Measurements from ENCODE around the gene MAFG.

The MAFG gene

DNA sequence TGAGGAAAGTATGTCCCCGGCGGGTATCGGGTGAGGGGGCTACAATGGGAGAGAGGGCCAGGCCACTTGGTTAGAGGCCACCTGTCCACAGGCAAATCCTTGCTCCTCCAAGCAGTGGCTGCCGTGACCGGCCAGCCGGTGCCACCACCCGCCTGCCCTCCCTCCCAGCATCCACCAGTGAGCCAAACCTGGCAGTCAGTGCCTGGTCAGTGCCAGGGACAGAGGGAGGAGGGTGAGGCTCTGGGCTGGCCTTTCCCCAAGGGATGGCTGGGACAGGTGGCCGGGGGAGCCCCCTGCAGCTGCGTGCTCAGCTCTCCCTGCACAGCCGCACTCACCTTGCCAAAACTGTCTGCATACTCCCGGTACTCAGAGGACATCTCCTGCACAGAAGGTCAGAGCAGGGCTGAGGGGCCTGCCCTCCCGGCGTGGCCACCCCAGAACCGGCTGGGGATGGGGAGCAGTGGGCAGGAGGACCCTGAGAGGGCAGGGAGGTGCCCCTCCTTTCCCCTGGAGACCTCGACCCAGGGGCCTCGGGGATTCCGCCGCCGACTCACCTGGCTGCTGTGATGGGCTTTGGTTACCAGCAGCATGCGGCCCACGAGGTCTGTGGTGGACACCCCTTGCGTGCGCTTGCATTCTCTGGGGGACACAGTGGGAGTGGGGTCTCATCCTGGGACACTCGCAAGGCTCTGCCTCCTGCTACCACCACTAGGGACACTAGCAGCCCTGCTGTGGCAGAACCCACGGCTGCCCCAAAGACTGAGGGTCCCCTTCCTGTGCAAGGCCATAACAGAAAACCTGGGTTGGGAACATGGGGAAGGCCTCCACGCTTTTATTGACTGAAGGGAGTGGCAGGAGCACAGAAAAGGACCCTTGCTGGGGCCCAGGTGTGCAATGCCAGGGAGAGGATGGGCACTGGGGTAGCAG is 20.1 kb downstream of the MAFG start:
- Histone ChIP-seq H3K4me1 (peaks cover 25 to 71% (median 54%) of the 10 kb centered on the region in 10 experiments), H3K4me3 (no peak overlapping the region), H3K9me3 (replicated peaks in 1 of 11) (no peaks in the 10 kb centered on the region), H3K27ac (no peak overlapping the region), H3K27me3 (peaks cover 15 to 24% (median 21%) of the 10 kb centered on the region in 11 experiments), H4K20me1 (peaks cover 13 to 95% (median 80%) of the 10 kb centered on the region in 11 experiments; a peak in 21 of 22 replicates), H3K4me2 (peak overlapping the region in 4 of 11 experiments; percentile 9 to 28 (median 16); a peak in 5 of 22 replicates), H3K9ac (peak overlapping the region in 1 of 11 experiments; percentile 9; a peak in 1 of 22 replicates), H3K36me3 (peaks cover 37 to 79% (median 58%) of the 10 kb centered on the region in 11 experiments)
- TF ChIP-seq Cebpa-rat (IDR thresholded peaks at IDR 0.05), result no peak

DNA sequence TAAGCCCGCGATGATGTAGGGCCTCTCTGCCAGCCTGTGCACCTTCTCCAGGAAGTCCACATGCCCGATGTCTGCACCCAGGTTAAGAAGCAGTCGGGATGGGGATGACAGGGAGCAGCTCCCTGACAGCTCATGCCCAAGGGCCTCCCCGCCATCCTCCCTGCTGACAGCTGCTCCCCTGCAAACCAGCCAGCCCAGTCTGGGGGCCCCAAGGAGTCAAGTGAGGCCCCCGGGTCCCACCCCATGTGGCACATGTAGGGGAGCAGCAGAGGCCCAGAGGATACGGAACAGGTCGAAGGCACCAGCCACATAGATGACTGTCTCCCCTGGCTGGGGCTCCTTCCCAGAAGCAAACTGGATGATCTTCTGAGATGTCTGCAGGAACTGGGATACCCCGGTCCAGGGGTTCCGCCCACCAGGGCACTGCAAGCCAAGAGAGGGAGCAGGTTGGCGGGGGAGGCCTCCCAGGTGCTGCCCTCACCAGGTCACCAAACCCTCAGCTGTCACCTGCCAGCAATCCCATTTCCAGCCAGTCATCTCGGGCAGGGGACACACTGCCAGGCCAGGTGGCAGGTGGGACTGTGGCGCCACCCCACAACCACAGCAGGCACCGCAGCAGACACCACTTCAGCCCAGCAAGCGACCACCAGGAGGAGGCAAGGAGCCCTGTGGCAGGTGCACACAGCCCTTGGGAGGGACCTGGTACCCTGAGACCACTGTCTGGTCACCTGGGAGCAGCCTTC is 20.9 kb downstream of the MAFG start:
- peaks cover 5 to 95% (median 80%) of the 10 kb centered on the region in 11 experiments; a peak in 21 of 22 replicates for H4K20me1 ChIP-seq
- H3K27me3 ChIP-seq, result peaks cover 24 to 33% (median 29%) of the 10 kb centered on the region in 11 experiments
- peaks cover 29 to 70% (median 51%) of the 10 kb centered on the region in 11 experiments; a peak in 21 of 22 replicates for H3K36me3 ChIP-seq
- H3K9me3 ChIP-seq (replicated peaks in 1 of 11), result no peaks in the 10 kb centered on the region
- peaks cover 30 to 68% (median 52%) of the 10 kb centered on the region in 10 experiments for H3K4me1 ChIP-seq
- no peak overlapping the region for H3K27ac ChIP-seq
- no peak overlapping the region for H3K4me3 ChIP-seq
- no peak for TF ChIP-seq Cebpa-rat (IDR thresholded peaks at IDR 0.05)
- no peak overlapping the region for H3K9ac ChIP-seq
- 0 out of 22 replicates have a peak overlapping the region, but pooled peaks of 1 of the 11 experiments have one; percentile 21 for H3K4me2 ChIP-seq

DNA sequence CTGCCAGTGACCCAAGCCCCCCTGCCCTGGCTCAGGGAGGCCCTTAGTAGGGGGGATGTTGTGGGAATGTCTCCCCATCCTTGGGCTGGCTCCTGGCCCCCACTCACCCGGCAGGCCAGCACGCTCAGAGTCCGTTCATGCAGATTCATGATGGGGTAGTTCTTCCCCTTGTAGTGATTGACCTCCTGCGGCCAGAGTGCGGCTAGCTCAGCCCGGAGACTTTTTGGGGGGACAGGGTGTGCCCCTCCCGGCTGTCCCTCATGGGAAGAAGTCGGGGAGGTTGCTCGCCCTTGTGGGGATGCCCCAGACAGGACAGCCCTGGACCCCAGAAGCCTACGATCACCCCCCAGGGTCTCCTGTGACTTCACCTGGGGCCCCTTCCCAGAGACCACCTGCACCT is 21.5 kb downstream of the MAFG start:
- Histone ChIP-seq H3K27ac (no peak overlapping the region), H3K27me3 (peaks cover 30 to 39% (median 36%) of the 10 kb centered on the region in 11 experiments), H3K9ac (no peak overlapping the region), H3K4me1 (peaks cover 30 to 66% (median 51%) of the 10 kb centered on the region in 10 experiments), H3K9me3 (replicated peaks in 1 of 11) (no peaks in the 10 kb centered on the region), H3K4me2 (no peak overlapping the region), H4K20me1 (peaks cover 4 to 100% (median 85%) of the 10 kb centered on the region in 11 experiments; a peak in 20 of 22 replicates), H3K4me3 (no peak overlapping the region), H3K36me3 (peaks cover 29 to 75% (median 56%) of the 10 kb centered on the region in 11 experiments; a peak in 21 of 22 replicates)
- TF ChIP-seq Cebpa-rat (IDR thresholded peaks at IDR 0.05), result no peak

DNA sequence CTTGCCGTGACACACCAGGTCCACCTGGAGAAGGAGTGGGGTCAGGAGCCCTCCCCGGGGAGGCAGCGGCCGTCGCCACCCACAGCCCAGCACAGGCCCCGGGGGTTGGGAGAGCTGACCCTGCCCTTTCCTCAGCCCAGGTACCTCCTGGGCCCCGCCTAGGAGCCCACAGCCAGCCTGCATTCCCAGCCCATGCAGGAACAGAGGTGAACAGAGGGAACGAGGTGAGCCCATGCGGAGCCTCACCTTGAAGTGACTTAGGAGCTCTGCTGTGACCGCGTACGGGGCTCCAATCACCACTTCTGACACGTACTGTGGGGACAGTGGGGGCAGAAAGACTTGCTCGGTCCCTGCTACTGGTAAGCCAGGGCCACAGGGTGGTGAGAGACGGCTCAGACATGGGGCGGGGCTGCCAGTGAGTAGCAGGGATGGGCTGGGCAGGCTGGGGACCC is 22.1 kb downstream of the MAFG start:
- Histone ChIP-seq H3K4me3 (no peak overlapping the region), H3K4me2 (peak overlapping the region; percentile 15 to 72 (median 64); a peak in 20 of 22 replicates), H4K20me1 (peaks cover 7 to 100% (median 87%) of the 10 kb centered on the region in 11 experiments; a peak in 20 of 22 replicates), H3K27me3 (peaks cover 36 to 45% (median 41%) of the 10 kb centered on the region in 11 experiments), H3K27ac (no peak overlapping the region), H3K4me1 (peaks cover 29 to 63% (median 47%) of the 10 kb centered on the region in 10 experiments), H3K9ac (no peak overlapping the region; a peak in 2 of 22 replicates), H3K9me3 (replicated peaks in 1 of 11) (no peaks in the 10 kb centered on the region), H3K36me3 (peaks cover 32 to 81% (median 61%) of the 10 kb centered on the region in 11 experiments)
- TF ChIP-seq Cebpa-rat (IDR thresholded peaks at IDR 0.05), result no peak

DNA sequence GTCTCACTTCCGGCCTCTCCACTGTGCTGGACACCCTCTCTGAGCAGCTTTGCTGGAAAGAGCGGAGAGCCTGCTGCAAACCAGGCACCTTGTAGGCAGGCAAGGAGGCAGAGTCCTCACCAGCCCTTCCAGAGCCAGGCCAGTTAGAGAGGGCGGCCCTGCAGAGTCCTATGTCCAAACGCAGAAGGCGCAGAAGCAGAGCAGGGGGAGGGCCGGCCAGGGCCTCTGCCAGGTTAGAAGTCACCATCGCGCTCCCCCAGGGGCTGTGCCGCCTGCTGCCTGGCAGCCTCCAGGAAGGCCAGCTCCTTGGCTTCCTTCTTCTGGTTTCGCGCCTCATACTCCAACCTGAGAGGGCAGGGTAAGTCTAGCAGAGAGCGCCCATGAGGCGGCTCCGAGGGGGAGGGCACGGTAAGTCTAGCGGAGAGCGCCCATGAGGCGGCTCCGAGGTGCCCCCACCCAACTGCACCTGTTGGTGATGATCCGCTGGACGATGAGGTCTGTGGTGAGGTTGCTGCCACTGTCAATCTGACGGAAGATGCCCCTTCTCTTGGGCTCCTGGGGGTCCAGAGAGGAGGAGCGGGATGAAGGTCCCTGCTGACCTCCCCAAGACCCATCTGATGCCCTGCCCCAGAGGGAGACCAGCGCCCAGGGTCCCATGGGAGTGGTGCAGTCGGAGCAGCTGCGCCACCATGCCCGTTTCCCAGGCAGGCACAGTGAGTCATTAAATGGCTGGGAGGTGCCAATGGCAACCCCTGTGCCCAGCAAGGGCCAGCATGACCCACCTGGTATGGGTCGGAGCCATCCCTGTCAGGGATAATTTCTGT is 22.7 kb downstream of the MAFG start:
- H3K9ac ChIP-seq, result peak overlapping the region in 2 of 11 experiments; percentile 4 to 41; a peak in 3 of 22 replicates
- H3K4me1 ChIP-seq, result peaks cover 22 to 56% (median 41%) of the 10 kb centered on the region in 10 experiments; a peak in 19 of 20 replicates
- H3K9me3 ChIP-seq (replicated peaks in 1 of 11), result no peaks in the 10 kb centered on the region
- no peak overlapping the region for H3K27ac ChIP-seq
- peaks cover 40 to 50% (median 46%) of the 10 kb centered on the region in 11 experiments for H3K27me3 ChIP-seq
- no peak overlapping the region for H3K4me3 ChIP-seq
- peak overlapping the region; percentile 15 to 72 (median 64); a peak in 20 of 22 replicates for H3K4me2 ChIP-seq
- peaks cover 14 to 100% (median 87%) of the 10 kb centered on the region in 11 experiments; a peak in 21 of 22 replicates for H4K20me1 ChIP-seq
- peaks cover 39 to 87% (median 68%) of the 10 kb centered on the region in 11 experiments for H3K36me3 ChIP-seq
- TF ChIP-seq Cebpa-rat (IDR thresholded peaks at IDR 0.05), result no peak

DNA sequence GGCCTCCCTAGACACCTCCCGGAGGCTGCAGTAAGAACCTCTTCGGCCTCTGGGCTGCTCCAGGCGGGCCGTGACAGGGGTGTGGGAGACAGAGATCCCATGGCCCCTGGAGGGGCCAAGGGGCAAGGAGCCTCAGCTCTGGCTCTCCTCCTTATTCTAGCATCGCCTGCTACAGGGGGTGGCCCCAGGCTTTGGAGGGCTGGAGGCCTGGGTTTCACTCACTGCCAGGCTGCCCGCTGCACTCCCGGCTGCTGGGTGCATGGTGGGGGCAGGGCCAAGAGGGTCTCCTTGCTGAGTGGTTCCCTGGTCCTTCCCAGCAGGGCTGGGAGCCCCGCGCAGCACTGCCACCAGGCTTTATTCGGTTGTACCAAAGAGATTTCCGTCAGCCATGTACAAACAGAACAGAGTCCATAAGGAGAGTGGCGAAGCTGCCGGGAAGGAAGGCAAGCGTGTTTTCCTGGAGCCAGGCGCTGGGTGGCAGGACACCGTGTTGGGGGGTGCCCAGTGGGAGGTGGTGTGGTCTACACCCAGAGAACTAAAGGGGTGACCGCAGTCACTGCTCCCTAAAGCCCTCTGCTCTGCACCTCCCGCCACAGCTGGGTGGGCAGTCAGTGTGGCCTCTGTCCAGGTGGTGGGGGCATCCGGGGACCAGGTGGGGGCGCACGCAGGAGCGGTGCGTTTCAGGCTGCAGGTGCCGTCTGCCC is 23.5 kb downstream of the MAFG start:
- Histone ChIP-seq H3K27ac (no peak overlapping the region), H3K36me3 (peaks cover 46 to 88% (median 70%) of the 10 kb centered on the region in 11 experiments), H3K27me3 (peaks cover 40 to 52% (median 47%) of the 10 kb centered on the region in 11 experiments), H3K4me2 (peak overlapping the region in 9 of 11 experiments; percentile 58 to 72 (median 67); a peak in 17 of 22 replicates), H3K4me3 (no peak overlapping the region), H3K4me1 (peaks cover 19 to 48% (median 33%) of the 10 kb centered on the region in 10 experiments; a peak in 19 of 20 replicates), H3K9ac (no peak overlapping the region; a peak in 2 of 22 replicates), H3K9me3 (replicated peaks in 1 of 11) (no peaks in the 10 kb centered on the region), H4K20me1 (peaks cover 18 to 100% (median 87%) of the 10 kb centered on the region in 11 experiments; a peak in 21 of 22 replicates)
- TF ChIP-seq Cebpa-rat (IDR thresholded peaks at IDR 0.05), result no peak

DNA sequence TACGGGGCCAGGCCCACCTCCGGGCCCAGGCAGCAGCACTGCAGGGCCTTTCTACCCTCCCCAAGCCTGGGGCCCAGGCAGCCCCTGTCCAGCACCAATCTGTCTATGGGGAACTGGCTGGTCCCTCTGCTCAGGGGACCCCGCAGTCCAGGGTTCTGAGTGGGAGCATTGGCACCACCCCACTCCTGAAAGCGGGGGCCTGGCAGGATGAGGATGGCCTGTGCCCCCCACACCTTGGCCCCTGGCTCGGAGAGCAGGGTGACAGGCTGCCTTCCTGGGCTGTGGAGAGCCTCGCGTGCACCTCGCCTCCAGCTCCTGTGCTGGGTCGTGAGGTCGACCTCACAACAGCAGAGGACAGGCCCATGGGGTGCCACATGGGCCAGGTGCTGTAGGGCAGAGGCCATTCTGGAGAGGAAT is 24.1 kb downstream of the MAFG start:
- TF ChIP-seq Cebpa-rat (IDR thresholded peaks at IDR 0.05), result no peak
- H3K4me3 ChIP-seq, result no peak overlapping the region
- peaks cover 40 to 52% (median 47%) of the 10 kb centered on the region in 11 experiments for H3K27me3 ChIP-seq
- peaks cover 19 to 49% (median 32%) of the 10 kb centered on the region in 10 experiments; a peak in 19 of 20 replicates for H3K4me1 ChIP-seq
- H3K27ac ChIP-seq, result no peak overlapping the region
- H3K36me3 ChIP-seq, result peaks cover 53 to 88% (median 71%) of the 10 kb centered on the region in 11 experiments
- H3K9ac ChIP-seq, result no peak overlapping the region
- H3K9me3 ChIP-seq (replicated peaks in 1 of 11), result no peaks in the 10 kb centered on the region
- H3K4me2 ChIP-seq, result 0 out of 22 replicates have a peak overlapping the region, but pooled peaks of 1 of the 11 experiments have one; percentile 62
- peaks cover 23 to 100% (median 89%) of the 10 kb centered on the region in 11 experiments; a peak in 21 of 22 replicates for H4K20me1 ChIP-seq
